GM19238 (cell line): ENCODE data around the gene MICAL3.

Experiments
- DNase-seq: peaks from one replicate; pipeline ENCODE4 v3.0.0; 2011; ENCODE audit warnings: low spot score; ENCODE audit not compliant: insufficient read length

MICAL3 gene

DNA sequence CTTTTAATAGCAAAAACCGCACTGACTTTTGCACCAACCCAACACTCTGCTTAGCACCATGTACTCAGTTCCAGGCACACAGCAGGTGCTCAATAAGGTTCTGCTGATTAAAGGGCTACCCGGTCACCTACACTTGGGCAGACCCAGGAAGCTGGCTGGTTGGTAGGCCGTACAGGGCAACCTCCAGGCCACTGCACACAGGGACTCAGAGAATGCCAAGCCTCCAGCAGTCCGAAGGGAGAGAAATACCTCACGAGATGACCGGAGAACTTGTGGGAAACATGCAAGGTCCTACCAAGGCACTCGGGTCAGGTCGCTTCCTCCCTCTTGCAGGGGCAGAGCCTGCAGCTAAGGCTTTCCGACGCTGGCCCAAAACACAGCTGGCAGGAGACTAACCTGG, 109.2 kb downstream of the MICAL3 start:
- DNase-seq: no peak

DNA sequence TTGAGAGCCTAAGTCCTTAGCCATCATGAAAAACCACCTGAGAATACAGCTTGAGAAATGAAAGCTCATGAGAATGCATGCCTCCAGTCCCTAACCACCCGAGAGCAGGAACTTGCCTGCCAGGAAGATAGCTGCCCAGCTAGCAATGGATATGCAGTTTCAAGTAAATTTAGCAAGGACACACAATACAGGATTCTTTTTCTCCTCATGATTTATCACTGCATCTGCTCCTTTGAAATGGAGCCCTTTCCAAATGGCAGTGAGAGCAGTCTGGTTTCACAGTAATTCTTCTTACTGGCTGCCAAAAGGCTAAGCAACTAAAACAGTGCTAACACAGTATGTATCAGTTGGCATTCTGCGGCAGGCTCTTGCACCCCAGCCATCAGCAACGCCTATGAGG, 109.9 kb downstream of the MICAL3 start:
- DNase-seq: no peak

DNA sequence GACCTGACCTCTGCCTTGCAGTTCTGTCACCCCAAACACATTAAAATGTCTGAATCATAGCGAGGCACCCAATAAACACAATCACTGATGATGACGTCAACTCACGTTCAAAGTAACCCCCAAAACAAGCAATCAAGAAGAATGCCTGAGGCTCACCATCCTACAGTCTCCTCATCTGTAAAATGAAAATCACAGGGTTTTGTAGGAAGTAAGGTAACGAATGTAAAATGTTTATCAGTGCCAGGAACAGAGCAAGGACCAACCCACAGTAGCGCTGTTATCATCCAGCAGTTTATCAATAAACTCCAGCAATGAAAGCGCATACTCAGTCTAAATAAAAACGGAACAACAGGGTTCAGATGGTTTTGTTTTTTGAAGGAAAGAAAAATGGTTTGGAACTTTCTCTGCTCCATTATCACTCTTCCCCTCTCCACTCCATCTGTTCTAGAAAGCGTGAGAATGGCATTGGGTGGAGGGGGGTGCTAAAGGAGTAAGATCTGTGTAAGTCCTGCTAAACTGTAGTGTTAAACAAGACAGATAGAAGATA, 110.5 kb downstream of the MICAL3 start:
- DNase-seq: no peak

DNA sequence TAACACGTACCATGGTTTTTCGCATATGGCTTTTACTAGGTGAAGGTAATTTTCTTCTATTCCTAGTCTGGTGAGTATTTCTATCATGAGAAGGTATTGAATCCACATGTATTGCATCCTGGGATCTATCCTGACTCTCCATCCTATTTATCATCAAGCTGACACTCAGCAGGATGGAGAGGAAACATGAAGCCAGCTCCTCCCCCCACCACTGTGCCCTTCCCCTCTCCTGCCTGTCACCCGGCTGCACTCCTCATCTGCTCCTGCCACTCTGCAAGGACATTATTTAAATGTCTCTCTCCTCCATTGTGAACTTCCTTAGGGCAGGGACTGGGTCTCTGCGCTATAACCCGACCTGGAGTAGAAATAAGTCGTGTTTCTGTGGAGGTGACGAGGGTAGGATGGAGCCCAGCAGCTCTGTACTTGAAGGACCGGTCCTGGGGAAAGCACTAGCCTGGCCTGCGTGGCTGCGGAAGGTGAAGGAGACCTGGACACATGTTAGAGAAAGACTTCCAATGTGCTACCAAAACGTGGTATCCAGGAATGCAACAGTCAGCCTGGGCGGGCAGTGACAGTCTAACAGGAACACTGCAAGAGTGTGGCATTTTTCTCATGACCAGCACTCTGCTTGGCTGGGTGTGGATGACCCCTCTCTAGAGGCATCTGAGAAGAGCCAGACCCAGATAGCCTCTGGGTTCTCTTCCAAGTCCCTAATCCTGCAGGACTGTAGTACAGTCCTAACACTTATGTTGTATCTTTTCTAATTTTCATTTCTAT, 111.2 kb downstream of the MICAL3 start:
- DNase-seq: no peak

DNA sequence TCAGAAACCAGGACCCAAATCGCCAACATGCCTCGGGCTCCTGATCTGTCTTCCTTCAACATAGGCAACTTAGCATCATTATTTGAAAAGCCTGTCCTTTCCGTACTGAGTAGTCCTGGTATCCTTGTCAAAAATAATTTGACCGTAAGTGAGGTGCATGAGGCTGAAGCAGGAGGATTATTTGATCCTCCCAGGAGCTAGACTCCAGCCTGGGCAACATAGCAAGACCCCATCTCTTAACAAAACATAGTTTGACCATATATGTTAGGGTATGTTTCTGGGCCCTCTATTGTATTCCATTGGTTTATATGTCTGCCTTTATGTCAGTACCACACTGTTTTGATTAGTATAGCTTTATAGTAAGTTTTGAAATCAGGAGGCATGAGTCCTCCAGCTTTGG, 112.5 kb downstream of the MICAL3 start:
- no peak for DNase-seq

GRCh38 chr22:17911312-17911705, 113.1 kb downstream of the MICAL3 start:
- no peak for DNase-seq

DNA sequence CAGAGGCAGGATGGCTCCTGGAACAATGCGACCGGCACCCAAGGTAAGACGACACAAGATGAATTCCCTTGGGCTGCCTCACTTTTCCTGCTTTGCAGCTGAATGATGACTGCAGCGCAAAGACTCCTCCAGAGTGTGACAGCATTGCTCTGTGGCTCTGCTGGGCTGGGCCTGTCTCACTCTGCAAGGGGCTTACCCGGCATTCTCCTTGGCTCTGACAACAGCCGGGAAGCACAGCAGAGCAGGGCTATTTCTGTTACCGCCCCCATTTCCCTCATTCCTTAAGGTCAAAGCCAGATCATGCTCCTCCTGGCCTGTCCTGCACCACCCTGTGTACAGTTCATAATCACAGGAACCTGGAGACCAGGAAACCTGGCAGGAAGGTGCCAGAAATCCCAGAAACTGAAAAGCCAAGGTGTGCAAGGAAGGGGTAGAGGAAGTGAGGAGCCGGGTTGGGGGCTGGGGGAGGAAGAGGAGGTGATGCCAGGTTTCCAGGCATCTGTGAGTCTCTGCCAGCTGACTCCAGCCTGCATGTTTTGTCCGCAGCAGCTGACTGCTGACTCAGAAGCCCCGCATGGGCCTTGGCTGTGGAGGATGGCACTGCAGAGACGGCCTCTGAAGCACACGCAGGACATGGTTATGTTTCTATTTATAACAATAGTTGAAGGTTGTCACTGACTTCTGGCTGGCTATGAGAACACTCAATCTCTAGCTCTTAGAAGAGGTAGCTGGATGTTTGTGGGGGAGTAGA, 113.6 kb downstream of the MICAL3 start:
- no peak for DNase-seq

- DNase-seq: no peak
Measured at GRCh38 chr22:17907748-17908051, 116.7 kb downstream of the MICAL3 start.

- no peak for DNase-seq
Measured at GRCh38 chr22:17906978-17907747, 117.2 kb downstream of the MICAL3 start.

DNA sequence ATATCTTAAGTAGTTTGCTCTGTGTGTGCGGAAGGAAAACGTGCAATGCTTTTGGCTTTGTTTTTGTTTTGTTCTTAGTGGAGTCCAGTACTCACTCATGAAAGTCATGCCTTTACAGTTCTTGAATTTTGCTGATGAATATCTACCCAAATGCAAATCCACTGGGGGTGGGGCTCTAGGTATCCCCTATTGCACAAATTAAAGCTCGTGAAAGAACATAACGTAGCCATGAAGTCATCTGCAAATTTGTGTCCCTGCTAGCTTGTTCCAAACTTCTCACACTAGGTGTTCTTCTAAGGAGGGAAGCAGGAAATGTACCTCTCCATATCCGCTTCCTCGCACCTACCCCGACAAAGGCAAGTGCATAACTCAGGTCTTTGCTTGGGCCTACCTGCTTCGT, 118.9 kb downstream of the MICAL3 start:
- no peak for DNase-seq

DNA sequence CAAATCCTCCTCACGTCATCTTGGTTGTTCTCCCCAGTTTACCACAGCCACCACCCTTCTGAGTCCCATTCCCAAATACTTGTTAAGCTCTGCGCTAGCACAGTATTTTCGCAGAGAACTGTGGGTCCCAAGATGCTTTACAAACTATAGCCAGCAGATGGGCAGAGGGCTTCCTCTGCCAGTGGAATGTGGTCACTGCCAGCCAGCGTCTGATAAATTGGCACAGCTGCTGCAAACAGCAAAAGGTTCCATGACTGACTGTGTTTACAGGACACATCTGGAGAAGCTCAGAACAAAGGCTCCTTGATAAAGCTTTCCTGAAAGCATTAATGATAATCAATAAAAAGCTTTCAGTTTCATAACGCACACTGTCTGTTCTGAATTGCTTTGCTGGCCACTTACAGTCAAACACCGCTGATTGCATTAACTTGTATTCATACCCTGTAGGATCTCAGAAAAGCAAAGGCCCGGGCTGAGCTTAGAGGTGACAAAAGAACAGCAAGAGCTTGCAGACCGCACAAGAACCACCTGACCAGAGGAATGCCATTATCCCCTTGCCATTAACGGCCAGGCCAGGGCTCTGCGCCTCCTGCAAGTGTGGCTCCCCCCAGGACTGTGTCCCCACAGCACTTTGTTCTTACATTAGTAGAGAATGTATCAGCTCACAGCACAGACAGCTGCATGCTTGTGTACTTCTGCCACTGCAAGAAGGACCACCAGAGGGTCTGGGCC, 120.6 kb downstream of the MICAL3 start:
- no peak for DNase-seq

DNA sequence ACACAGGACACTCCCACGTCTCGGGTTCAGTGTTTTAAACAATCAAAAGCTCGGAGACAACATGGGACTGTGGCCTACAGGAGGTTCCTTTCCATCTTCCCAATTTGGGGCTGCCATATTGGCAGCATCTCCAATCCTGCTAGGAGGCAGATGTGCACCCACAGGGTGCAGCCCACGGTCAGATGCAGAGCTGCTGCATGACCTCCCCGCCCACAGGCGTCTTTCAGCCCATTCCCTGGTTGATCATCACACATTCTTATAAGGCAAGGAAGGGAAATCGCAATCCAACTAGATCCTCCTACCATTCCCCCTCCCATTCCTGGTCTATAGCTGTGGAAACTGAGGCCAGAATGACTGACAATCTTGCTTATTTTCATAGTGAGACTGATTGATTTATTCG, 121.4 kb downstream of the MICAL3 start:
- no peak for DNase-seq

DNA sequence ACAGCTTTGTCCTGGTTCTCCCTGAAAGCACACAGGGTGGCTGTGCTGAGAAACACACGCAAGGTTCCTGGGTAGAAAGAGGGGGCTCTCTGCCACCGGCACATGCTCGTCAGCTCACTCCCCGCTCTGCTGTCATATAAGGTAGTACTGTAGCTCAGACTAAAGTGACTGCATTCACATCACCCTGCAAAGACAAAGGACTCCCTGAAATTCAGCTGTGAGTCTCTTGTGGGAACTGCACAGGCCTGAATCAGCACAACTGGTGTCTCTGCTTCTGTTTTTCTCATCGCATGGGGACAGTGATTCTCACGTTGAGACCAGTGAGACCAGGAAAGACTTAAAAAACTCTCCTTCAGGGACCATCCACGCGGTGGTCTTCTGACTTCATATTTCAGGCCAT, 126.0 kb downstream of the MICAL3 start:
- no peak for DNase-seq

GRCh38 chr22:17897858-17898257, 126.5 kb downstream of the MICAL3 start:
- DNase-seq: no peak

GRCh38 chr22:17897426-17897825, 126.9 kb downstream of the MICAL3 start:
- no peak for DNase-seq

DNA sequence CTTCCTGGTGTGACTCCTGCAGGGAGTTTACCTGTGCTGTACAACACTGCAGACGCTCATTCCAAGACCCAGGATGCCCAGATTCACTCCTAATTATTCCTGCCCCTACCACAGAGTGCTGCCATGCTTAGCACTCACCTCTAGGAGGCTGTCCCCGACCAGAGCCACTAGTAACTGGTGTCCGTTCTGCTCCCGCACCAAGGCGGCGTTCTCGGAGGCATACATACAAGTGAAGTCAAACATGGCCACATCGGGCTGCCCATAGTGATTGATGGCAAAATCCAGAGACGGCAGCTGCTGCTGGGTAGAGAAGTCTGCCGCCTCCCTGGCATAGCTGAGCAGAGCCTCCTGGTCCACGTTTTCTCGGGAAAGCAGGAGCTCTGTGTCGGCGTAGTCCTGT, 127.8 kb downstream of the MICAL3 start:
- no peak for DNase-seq

GRCh38 chr22:17893900-17894535, 130.3 kb downstream of the MICAL3 start:
- DNase-seq: no peak

DNA sequence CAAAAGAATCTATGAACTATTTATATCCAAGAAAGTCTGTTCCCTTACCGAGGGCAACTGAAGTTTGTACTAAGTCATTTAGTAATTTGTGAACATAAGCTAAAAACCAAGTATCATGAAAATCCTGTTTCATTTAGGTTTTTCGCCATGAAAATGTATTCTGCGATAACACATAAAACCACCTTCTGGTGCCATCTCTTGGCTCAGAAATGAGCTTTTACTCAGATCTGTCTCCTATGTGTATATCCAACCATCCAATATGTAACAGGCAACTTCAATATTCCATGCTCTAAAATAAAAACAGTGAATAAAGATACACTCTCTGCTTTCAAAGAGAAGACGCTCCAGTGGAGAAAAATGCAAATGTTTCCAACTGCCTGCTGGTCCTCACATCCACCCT, 132.0 kb downstream of the MICAL3 start:
- no peak for DNase-seq

DNA sequence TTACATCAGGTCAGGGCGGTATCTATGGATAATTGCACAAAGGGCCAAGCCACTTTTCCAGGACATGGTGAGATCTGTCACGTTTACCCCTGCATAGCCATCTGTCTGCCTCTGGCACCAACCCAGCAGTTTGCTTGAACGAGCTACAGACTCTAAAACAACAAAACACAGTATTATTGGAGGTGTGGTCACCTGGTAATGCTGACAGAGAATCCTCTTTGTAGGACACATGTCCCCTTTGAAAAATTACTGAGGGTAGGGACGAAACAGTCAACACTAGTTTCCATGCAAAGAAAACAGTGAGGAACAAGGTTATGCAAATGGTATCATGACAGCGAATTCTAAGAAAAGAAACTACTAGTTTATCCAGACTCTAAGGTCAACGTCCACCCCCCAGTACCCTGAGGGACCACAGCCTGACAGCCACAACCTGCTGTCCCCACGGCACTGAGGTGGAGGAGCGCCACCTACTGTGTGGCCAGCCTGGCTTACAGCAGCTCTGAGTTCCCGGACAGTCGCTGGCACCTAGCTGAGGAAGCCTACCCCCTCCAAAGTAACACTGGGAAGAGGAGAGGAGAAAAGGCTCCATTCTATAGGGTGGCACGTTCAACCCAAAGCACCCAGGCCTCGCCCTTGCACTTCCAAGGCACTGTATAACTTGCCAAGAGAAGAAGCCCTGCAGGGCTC, 132.7 kb downstream of the MICAL3 start:
- no peak for DNase-seq

DNA sequence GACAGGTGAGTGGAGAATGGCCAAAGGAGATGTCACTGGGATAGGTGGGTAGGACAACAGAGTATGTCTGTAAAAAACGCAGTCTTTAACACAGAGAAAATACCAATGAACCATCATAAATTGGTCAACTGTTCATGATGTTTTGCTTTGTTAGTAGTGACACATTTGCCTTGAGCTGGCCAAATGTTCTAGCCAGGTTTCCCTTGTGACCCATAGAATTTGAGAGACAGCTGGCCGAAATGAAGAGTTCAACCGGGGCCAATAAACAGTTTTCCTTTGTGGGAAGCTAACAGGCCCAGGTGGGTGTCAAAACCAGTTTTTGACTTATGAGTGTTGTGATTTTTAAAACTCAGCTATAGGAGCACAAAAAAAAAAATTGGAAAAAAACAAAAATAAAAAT, 133.5 kb downstream of the MICAL3 start:
- DNase-seq: no peak
